GM19397 (cell line): ENCODE results near the gene RFC1.

Source experiments
- ATAC-seq: cut with Tn5 transposase; IDR thresholded peaks from one replicate; pipeline ENCODE4 v1.9.1; 2021; ENCODE audit warnings: mild to moderate bottlenecking, moderate library complexity; ENCODE audit not compliant: unreplicated experiment

RFC1 gene

GRCh38 chr4:39243462-39243861, 122.7 kb downstream of the RFC1 start:
- no peak for ATAC-seq
